OCI-LY7 (cell line): ENCODE measurements around the gene ARHGEF10L. TPM values are rescaled to one million over a fixed set of nuclear protein-coding genes. Genes with fewer than 3 reads are reported as not detected.

Experiments used
- BruUV-seq: library from RNA; stranded (reverse); fragments of 400-500 nt; replicated peaks from 2 replicates; lab custom pipeline; 2021; lab: Mats Ljungman, UMichigan
- CTCF ChIA-PET: fragments of 300-600 bp; sonication (Branson Sonifier 250); formaldehyde crosslinking; loops from one replicate; lab custom pipeline; 2022; ENCODE audit warnings: antibody characterized with exemption; ENCODE audit not compliant: unreplicated experiment; lab: Charles Lee
- POLR2A ChIA-PET: fragments of 300-600 bp; sonication (Branson Sonifier 250); formaldehyde crosslinking; loops from one replicate; lab custom pipeline; 2022; ENCODE audit warnings: antibody characterized with exemption; lab: Charles Lee
- DNase-seq: peaks from one replicate; pipeline ENCODE4 v3.0.0-alpha.2; 2015; ENCODE audit warnings: low spot score
- H2AFZ ChIP-seq: fragments of 200-600 bp; sonication (generic), shearing (Covaris generic); 2 replicates; pipeline ENCODE4 v1.6.1; 2014; ENCODE audit warnings: mild to moderate bottlenecking, antibody characterized with exemption, low read length, moderate library complexity
- H3K27ac ChIP-seq: fragments of 200-600 bp; sonication (generic); 2 replicates; pipeline ENCODE4 v1.5.1; 2014; ENCODE audit warnings: mixed run types, low read depth, mild to moderate bottlenecking, moderate library complexity, low read length, inconsistent platforms; ENCODE audit not compliant: poor library complexity, severe bottlenecking
- H3K36me3 ChIP-seq: fragments of 200-600 bp; sonication (generic); 2 replicates; pipeline ENCODE4 v1.6.1; 2014; ENCODE audit warnings: mild to moderate bottlenecking, antibody characterized with exemption, low read length, moderate library complexity, mixed read lengths; ENCODE audit not compliant: insufficient read depth
- H3K4me1 ChIP-seq: fragments of 200-600 bp; sonication (generic); 2 replicates; pipeline ENCODE4 v1.5.1; 2014; ENCODE audit warnings: mild to moderate bottlenecking, low read length; ENCODE audit not compliant: insufficient read depth, poor library complexity, severe bottlenecking
- H3K4me2 ChIP-seq: fragments of 200-600 bp; sonication (generic); 2 replicates; pipeline ENCODE4 v1.6.1; 2014; ENCODE audit warnings: mild to moderate bottlenecking, low read length
- H3K4me3 ChIP-seq: fragments of 200-600 bp; sonication (generic); 2 replicates; pipeline ENCODE4 v1.5.1; 2014; ENCODE audit warnings: mild to moderate bottlenecking, low read depth, low read length; ENCODE audit not compliant: poor library complexity, severe bottlenecking
- H3K79me2 ChIP-seq: fragments of 200-600 bp; sonication (generic); 2 replicates; pipeline ENCODE4 v1.6.1; 2016; ENCODE audit warnings: low read depth, mild to moderate bottlenecking, low read length, moderate library complexity, mixed read lengths; ENCODE audit not compliant: insufficient read depth
- H3K9me2 ChIP-seq: fragments of 200-600 bp; sonication (generic); 2 replicates; pipeline ENCODE4 v1.6.1; 2016; ENCODE audit warnings: mild to moderate bottlenecking, low read length, mixed read lengths; ENCODE audit not compliant: insufficient read depth
- H3K9me3 ChIP-seq: fragments of 200-600 bp; sonication (generic); 2 replicates; pipeline ENCODE4 v1.6.1; 2014; ENCODE audit warnings: mild to moderate bottlenecking, mixed run types, low read length, mixed read lengths
- H4K20me1 ChIP-seq: fragments of 200-600 bp; sonication (generic); 2 replicates; pipeline ENCODE4 v1.6.1; 2014; ENCODE audit warnings: mild to moderate bottlenecking, antibody characterized with exemption, low read length, moderate library complexity, mixed read lengths; ENCODE audit not compliant: insufficient read depth
- CTCF ChIP-seq: fragments of 200-600 bp; sonication (generic); conservative IDR thresholded peaks from 2 replicates; pipeline ENCODE4 v1.5.1; 2014; ENCODE audit warnings: mild to moderate bottlenecking, antibody characterized with exemption, low read length, moderate library complexity, mixed read lengths
- EZH2phosphoT487 ChIP-seq: fragments of 200-600 bp; sonication (generic); IDR thresholded peaks from 2 replicates; pipeline ENCODE4 v1.6.1; 2018; ENCODE audit warnings: low read depth, borderline replicate concordance, mild to moderate bottlenecking, mixed run types, antibody characterized with exemption, low read length, moderate library complexity, mixed read lengths
- intact Hi-C: fragments of 100-400 bp; cut with micrococcal nuclease; formaldehyde crosslinking; loops from one replicate; pipeline ENCODE4 v1.10.0; 2022; ENCODE audit not compliant: unreplicated experiment
- total RNA-seq, 2 experiments: library from RNA; depleted of rRNA in 1 of 2; stranded (reverse); fragments of >200 nt in 1 of 2; shearing (Covaris generic) in 1 of 2; gene quantifications; 2 replicates each; pipeline ENCODE4 v1.2.3, GENCODE V29; 2014 to 2022

The ARHGEF10L gene
- total RNA-seq, 2 experiments from 2014 or later = 2.4 TPM; not detected in 1

- no TSS peak for BruUV-seq
- Histone ChIP-seq H3K79me2 (no peaks in the 10 kb centered on the region), H3K4me3 (no peak overlapping the region), H3K27ac (no peak overlapping the region), H3K9me3 (no peaks in the 10 kb centered on the region), H3K9me2 (no peaks in the 10 kb centered on the region), H3K36me3 (no peaks in the 10 kb centered on the region), H4K20me1 (no peaks in the 10 kb centered on the region), H2AFZ (no peak overlapping the region), H3K4me1 (peaks cover 19% of the 10 kb centered on the region), H3K4me2 (no peak overlapping the region)
- intact Hi-C loops = no loop called here
- ChIA-PET CTCF (no interaction called here), POLR2A (no interaction called here)
- TF ChIP-seq EZH2phosphoT487 (no peak), CTCF (no peak)
- no peak for DNase-seq
Measured at GRCh38 chr1:17531682-17532487, 7.6 kb upstream of the ARHGEF10L start.

GRCh38 chr1:17533201-17533600 lies 6.3 kb upstream of the ARHGEF10L start:
- no peak overlapping the region for H2AFZ ChIP-seq
- no peaks in the 10 kb centered on the region for H3K9me2 ChIP-seq
- H3K4me2 ChIP-seq = no peak overlapping the region
- DNase-seq = no peak
- no peak for TF ChIP-seq CTCF
- H3K79me2 ChIP-seq = no peaks in the 10 kb centered on the region
- H3K27ac ChIP-seq = no peak overlapping the region
- no peaks in the 10 kb centered on the region for H4K20me1 ChIP-seq
- intact Hi-C loops = no loop called here
- no TSS peak for BruUV-seq
- H3K4me3 ChIP-seq = no peak overlapping the region
- CTCF ChIA-PET = no interaction called here
- peaks cover 24% of the 10 kb centered on the region for H3K4me1 ChIP-seq
- H3K36me3 ChIP-seq = no peaks in the 10 kb centered on the region
- no peaks in the 10 kb centered on the region for H3K9me3 ChIP-seq
- POLR2A ChIA-PET = interaction anchor here (0.5 kb wide), 1 partner anchor 97 kb away, joined by 6 read pairs; no protein-coding TSS in a partner anchor

GRCh38 chr1:17535300-17535936 lies 4.1 kb upstream of the ARHGEF10L start:
- no peak for DNase-seq
- Histone ChIP-seq H4K20me1 (no peaks in the 10 kb centered on the region), H3K4me2 (peak overlapping the region; percentile 60), H3K27ac (peak overlapping the region; percentile 84), H3K4me1 (peaks cover 24% of the 10 kb centered on the region), H3K79me2 (no peaks in the 10 kb centered on the region), H3K9me2 (no peaks in the 10 kb centered on the region), H3K9me3 (no peaks in the 10 kb centered on the region), H2AFZ (peak overlapping the region; percentile 79; the same call in 1 of the 2 replicates), H3K4me3 (peak overlapping the region; percentile 12), H3K36me3 (no peaks in the 10 kb centered on the region)
- ChIA-PET POLR2A (interaction anchor here (1.4 kb wide), 1 partner anchor 24 kb away, joined by 3 read pairs; no protein-coding TSS in a partner anchor), CTCF (no interaction called here)
- intact Hi-C loops = loop anchor here (5.0 kb wide), 1 partner anchor 98 kb away; the partner anchor contains the start of gene RCC2
- no peak for TF ChIP-seq CTCF
- TF ChIP-seq EZH2phosphoT487 = no peak
- BruUV-seq = no TSS peak
